GM12878 (cell line): ENCODE results near the gene TMPRSS13. TPM values are rescaled to one million over a fixed set of nuclear protein-coding genes. Genes with fewer than 3 reads are reported as not detected.

Experiments used
- ATAC-seq: fragments of 200-7000 bp; cut with Tn5 transposase; 3 replicates; pipeline ENCODE4 v1.9.1; 2020; ENCODE audit warnings: mild to moderate bottlenecking, moderate library complexity
- BruUV-seq: library from RNA; stranded (reverse); fragments of 400-500 nt; replicated peaks from 2 replicates; lab custom pipeline; 2021; lab: Mats Ljungman, UMichigan
- CTCF ChIA-PET: fragments of 300-600 bp; sonication (Branson Sonifier 250); formaldehyde crosslinking; extraction: SDS; loops from one replicate; lab custom pipeline; 2021; ENCODE audit warnings: inconsistent platforms; lab: Yijun Ruan, JAX
- POLR2A ChIA-PET: fragments of 350-600 bp; formaldehyde crosslinking; extraction: SDS; loops from one replicate; lab custom pipeline; 2021; ENCODE audit warnings: inconsistent platforms; lab: Charles Lee
- RAD21 ChIA-PET: fragments of 300-600 bp; sonication (Branson Sonifier 250); formaldehyde crosslinking; loops from one replicate; lab custom pipeline; 2023; ENCODE audit warnings: antibody characterized with exemption; ENCODE audit not compliant: unreplicated experiment; lab: Charles Lee
- SMC1A ChIA-PET: fragments of 300-600 bp; sonication (Branson Sonifier 250); formaldehyde crosslinking; loops from one replicate; lab custom pipeline; 2023; ENCODE audit not compliant: unreplicated experiment, uncharacterized antibody; lab: Charles Lee
- DNase-seq: peaks from one replicate; pipeline ENCODE4 v3.0.0-alpha.2; 2011; ENCODE audit warnings: low read depth, low spot score
- FAIRE-seq: peaks from 3 replicates; lab custom pipeline; 2011; peaks lifted over from hg19 to GRCh38; lab: Jason Lieb, UNC
- H2AFZ ChIP-seq: 2 replicates; pipeline ENCODE4 v1.6.0; 2011; ENCODE audit warnings: low read depth, low read length, control low read depth; ENCODE audit not compliant: control insufficient read depth
- H3K27ac ChIP-seq: 2 replicates; pipeline ENCODE4 v1.5.1; 2011; ENCODE audit warnings: control low read depth; ENCODE audit not compliant: control insufficient read depth, insufficient read depth
- H3K27me3 ChIP-seq, 2 experiments: replicated peaks in 1 of 2; 2 replicates each; pipeline versions ENCODE4 v1.6.0 to v1.6.1; 2011; ENCODE audit warnings: low read length in 1 of 2; ENCODE audit not compliant: control insufficient read depth in 2 of 2, insufficient read depth in 2 of 2
- H3K36me3 ChIP-seq, 2 experiments: 2 replicates each; pipeline ENCODE4 v1.5.1; 2011; ENCODE audit warnings: low read length in 1 of 2; ENCODE audit not compliant: control insufficient read depth in 2 of 2, insufficient read depth in 2 of 2
- H3K4me1 ChIP-seq: 2 replicates; pipeline ENCODE4 v1.6.1; 2011; ENCODE audit warnings: mild to moderate bottlenecking, low read length, moderate library complexity, mixed read lengths; ENCODE audit not compliant: control insufficient read depth, insufficient read depth
- H3K4me2 ChIP-seq: 2 replicates; pipeline ENCODE4 v1.6.0; 2011; ENCODE audit warnings: control low read depth; ENCODE audit not compliant: control insufficient read depth, insufficient read depth
- H3K4me3 ChIP-seq: fragments of 200-600 bp; sonication (generic); 2 replicates; pipeline ENCODE4 v1.5.1; 2016
- H3K79me2 ChIP-seq: 2 replicates; pipeline ENCODE4 v1.6.0; 2011; ENCODE audit warnings: low read length; ENCODE audit not compliant: control insufficient read depth, insufficient read depth
- H3K9ac ChIP-seq: 2 replicates; pipeline ENCODE4 v1.8.0; 2011; ENCODE audit warnings: low read length, control low read depth, mixed read lengths; ENCODE audit not compliant: control insufficient read depth, insufficient read depth
- H3K9me3 ChIP-seq: replicated peaks from 3 replicates; pipeline ENCODE4 v1.5.1; 2011; ENCODE audit warnings: mild to moderate bottlenecking, low read length; ENCODE audit not compliant: control insufficient read depth, insufficient read depth
- H4K20me1 ChIP-seq: 2 replicates; pipeline ENCODE4 v1.6.0; 2011; ENCODE audit not compliant: control insufficient read depth, insufficient read depth
- BCLAF1 ChIP-seq: fragments of 450-650 bp; IDR thresholded peaks from 2 replicates; pipeline ENCODE4 v1.6.1; 2017; ENCODE audit warnings: antibody characterized with exemption, mild to moderate bottlenecking, moderate library complexity
- IRF3 ChIP-seq: fragments of 450-650 bp; IDR thresholded peaks from 2 replicates; pipeline ENCODE4 v1.6.1; 2014; ENCODE audit warnings: mild to moderate bottlenecking
- KAT2A ChIP-seq: conservative IDR thresholded peaks from 2 replicates; pipeline ENCODE4 v1.6.1; 2011; ENCODE audit warnings: low read depth, low read length; ENCODE audit not compliant: control insufficient read depth
- MYC ChIP-seq: IDR thresholded peaks from 2 replicates; pipeline ENCODE4 v1.6.1; 2011; ENCODE audit warnings: mild to moderate bottlenecking, low read length, moderate library complexity, inconsistent platforms; ENCODE audit not compliant: insufficient read depth, insufficient replicate concordance, insufficient read length, severe bottlenecking
- NFYB ChIP-seq: IDR thresholded peaks from 2 replicates; pipeline ENCODE4 v1.6.1; 2011; ENCODE audit warnings: low read depth, mild to moderate bottlenecking, low read length, improper control_type of control experiment, moderate library complexity; ENCODE audit not compliant: insufficient read depth
- NKRF ChIP-seq: fragments of 450-650 bp; conservative IDR thresholded peaks from 2 replicates; pipeline ENCODE4 v1.6.1; 2017; ENCODE audit warnings: mild to moderate bottlenecking, moderate library complexity
- RBBP5 ChIP-seq: fragments of 200-600 bp; sonication (generic); conservative IDR thresholded peaks from 2 replicates; pipeline ENCODE4 v1.6.1; 2016
- RELB ChIP-seq: fragments of 450-650 bp; IDR thresholded peaks from 2 replicates; pipeline ENCODE4 v1.6.1; 2017; ENCODE audit warnings: low read depth, mild to moderate bottlenecking, moderate library complexity
- STAT1 ChIP-seq: fragments of 450-650 bp; conservative IDR thresholded peaks from 2 replicates; pipeline ENCODE4 v1.6.1; 2014; ENCODE audit warnings: antibody characterized with exemption, mild to moderate bottlenecking
- YBX1 ChIP-seq: fragments of 450-650 bp; IDR thresholded peaks from 2 replicates; pipeline ENCODE4 v1.6.1; 2016; ENCODE audit warnings: antibody characterized with exemption
- ZBED1 ChIP-seq: IDR thresholded peaks from 2 replicates; pipeline ENCODE4 v1.6.1; 2016; ENCODE audit warnings: borderline replicate concordance
- WGBS: methylation state at CpG from one replicate; pipeline ENCODE4 v1.1.6; 2016; ENCODE audit warnings: low lambda C conversion rate; ENCODE audit not compliant: insufficient replicate concordance, insufficient coverage; ENCODE audit errors: missing lambda C conversion rate; 5-methylcytosine and 5-hydroxymethylcytosine counted together
- in situ Hi-C: fragments of 300-500 bp; cut with MboI; formaldehyde crosslinking; loops from 9 replicates; pipeline ENCODE4 v1.14.3; 2018; ENCODE audit warnings: mixed read lengths
- intact Hi-C: fragments of 100-400 bp; cut with micrococcal nuclease; formaldehyde crosslinking; loops from one replicate; pipeline ENCODE4 v1.14.2; 2022; ENCODE audit not compliant: unreplicated experiment
- polyA plus RNA-seq, 11 experiments: library from polyadenylated mRNA; depleted of rRNA in 4 of 11; unstranded in 6 of 11; stranded (reverse) in 5 of 11; fragments of >200 nt; fragmentation: Nextera tagmentation in 4 of 11; fragmentation: Illumina TruSeq in 1 of 11; extraction: Ambion mirVana in 4 of 11; extraction: Trizol in 1 of 11; gene quantifications; 1 replicate in 1 of 11; 2 replicates in 10 of 11; pipeline versions ENCODE4 v1.2.1 to v1.2.3, GENCODE V29; 2011 to 2016; ENCODE audit warnings: inconsistent platforms in 2 of 11, missing spikeins in 2 of 11, low read depth in 1 of 11
- total RNA-seq, 4 experiments: library from RNA; depleted of rRNA in 3 of 4; stranded (reverse); fragments of >200 nt in 3 of 4; fragmentation: Illumina TruSeq in 1 of 4; extraction: Trizol in 1 of 4; gene quantifications; 2 replicates each; pipeline versions ENCODE4 v1.2.1 to v1.2.3, GENCODE V29; 2013 to 2021

The TMPRSS13 gene
- total and polyA plus RNA-seq, 10 of the 15 experiments (the other 5 are each of a cell fraction or from before 2014, with no cell fraction given) = 0.05 to 0.50 (median 0.26) TPM; not detected in 2

- no peaks in the 10 kb centered on the region for H4K20me1 ChIP-seq
- H3K9ac ChIP-seq = no peak overlapping the region
- ChIA-PET SMC1A (interaction anchor here (1.5 to 1.6 kb wide), 2 partner anchors 10 to 91 kb away, joined by 3 read pairs; no protein-coding TSS in a partner anchor), RAD21 (interaction anchor here (1.8 kb wide), 1 partner anchor 33 kb away, joined by 10 read pairs; no protein-coding TSS in a partner anchor), POLR2A (interaction anchor here (0.5 kb wide), 1 partner anchor 33 kb away, joined by 3 read pairs; no protein-coding TSS in a partner anchor), CTCF (interaction anchor here (0.7 to 2.5 kb wide), 2 partner anchors 10 to 16 kb away, joined by 3 to 6 read pairs; no protein-coding TSS in a partner anchor)
- in situ Hi-C loops (no loop called here), intact Hi-C loops (no loop called here)
- H3K36me3 ChIP-seq = no peaks in the 10 kb centered on the region
- H2AFZ ChIP-seq = no peak overlapping the region
- no TSS peak for BruUV-seq
- 37% methylated on average over 9 of the region's 9 CpGs for WGBS
- H3K4me2 ChIP-seq = no peak overlapping the region
- no peaks in the 10 kb centered on the region for H3K27me3 ChIP-seq
- ATAC-seq = no peak
- no peaks in the 10 kb centered on the region for H3K4me1 ChIP-seq
- DNase-seq = no peak
- no peak overlapping the region for H3K27ac ChIP-seq
- H3K9me3 ChIP-seq = no peaks in the 10 kb centered on the region
- no peak for FAIRE-seq
- no peaks in the 10 kb centered on the region for H3K79me2 ChIP-seq
- no peak overlapping the region for H3K4me3 ChIP-seq
- TF ChIP-seq MYC (no peak), NKRF (no peak), RBBP5 (no peak), IRF3 (no peak), BCLAF1 (no peak), STAT1 (no peak), YBX1 (no peak), ZBED1 (no peak), KAT2A (no peak), NFYB (no peak), RELB (no peak)
Observed at GRCh38 chr11:117913736-117914397, 15.3 kb downstream of the TMPRSS13 start.
